Measurements from ENCODE around the gene KLF9.

Gene KLF9

GRCh38 chr9:70449461-70449860 is 35.0 kb upstream of the KLF9 start:
- Histone ChIP-seq H2AFZ (ENCODE audit: low read depth, low read length) (no peak overlapping the region), H3K4me1 (ENCODE audit: low read length) (peaks cover 5% of the 10 kb centered on the region; the same call in 1 of the 2 replicates), H3K9ac (ENCODE audit: low read length) (no peak overlapping the region), H3K4me3 (ENCODE audit: low read length) (no peak overlapping the region), H3K79me2 (ENCODE audit: low read length) (no peaks in the 10 kb centered on the region), H3K27me3 (ENCODE audit: low read depth, low read length) (peaks cover 9% of the 10 kb centered on the region; the same call in 1 of the 2 replicates), H3K27ac (ENCODE audit: low read length) (no peak overlapping the region), H3K9me3 (ENCODE audit: insufficient read depth, low read length) (no peaks in the 10 kb centered on the region), H3K4me2 (ENCODE audit: low read length) (no peak overlapping the region), H3K36me3 (replicated peaks; ENCODE audit: low read depth, low read length) (no peaks in the 10 kb centered on the region), H4K20me1 (ENCODE audit: insufficient read depth, low read length) (no peaks in the 10 kb centered on the region)
- no peak for TF ChIP-seq EZH2phosphoT487 (IDR thresholded peaks at IDR 0.05; ENCODE audit: low read depth)
- TF ChIP-seq CTCF (IDR thresholded peaks at IDR 0.05; ENCODE audit: low read depth, low read length), result no peak

GRCh38 chr9:70448919-70449318 is 34.5 kb upstream of the KLF9 start:
- H3K27me3 ChIP-seq (ENCODE audit: low read depth, low read length), result peaks cover 9% of the 10 kb centered on the region; the same call in 1 of the 2 replicates
- no peak overlapping the region for H3K27ac ChIP-seq (ENCODE audit: low read length)
- no peak overlapping the region for H2AFZ ChIP-seq (ENCODE audit: low read depth, low read length)
- no peak overlapping the region for H3K9ac ChIP-seq (ENCODE audit: low read length)
- TF ChIP-seq CTCF (IDR thresholded peaks at IDR 0.05; ENCODE audit: low read depth, low read length) (no peak), EZH2phosphoT487 (IDR thresholded peaks at IDR 0.05; ENCODE audit: low read depth) (no peak)
- no peak overlapping the region for H3K4me3 ChIP-seq (ENCODE audit: low read length)
- H4K20me1 ChIP-seq (ENCODE audit: insufficient read depth, low read length), result no peaks in the 10 kb centered on the region
- H3K4me2 ChIP-seq (ENCODE audit: low read length), result no peak overlapping the region
- H3K4me1 ChIP-seq (ENCODE audit: low read length), result peaks cover 5% of the 10 kb centered on the region; the same call in 1 of the 2 replicates
- no peaks in the 10 kb centered on the region for H3K9me3 ChIP-seq (ENCODE audit: insufficient read depth, low read length)
- no peaks in the 10 kb centered on the region for H3K36me3 ChIP-seq (replicated peaks; ENCODE audit: low read depth, low read length)
- no peaks in the 10 kb centered on the region for H3K79me2 ChIP-seq (ENCODE audit: low read length)

- no peak overlapping the region for H3K27ac ChIP-seq (ENCODE audit: low read length)
- no peaks in the 10 kb centered on the region for H4K20me1 ChIP-seq (ENCODE audit: insufficient read depth, low read length)
- H3K4me2 ChIP-seq (ENCODE audit: low read length), result no peak overlapping the region
- peaks cover 5% of the 10 kb centered on the region; the same call in 1 of the 2 replicates for H3K4me1 ChIP-seq (ENCODE audit: low read length)
- H3K79me2 ChIP-seq (ENCODE audit: low read length), result no peaks in the 10 kb centered on the region
- no peak overlapping the region for H3K4me3 ChIP-seq (ENCODE audit: low read length)
- no peaks in the 10 kb centered on the region for H3K36me3 ChIP-seq (replicated peaks; ENCODE audit: low read depth, low read length)
- TF ChIP-seq EZH2phosphoT487 (IDR thresholded peaks at IDR 0.05; ENCODE audit: low read depth) (no peak), CTCF (IDR thresholded peaks at IDR 0.05; ENCODE audit: low read depth, low read length) (no peak)
- H3K9me3 ChIP-seq (ENCODE audit: insufficient read depth, low read length), result no peaks in the 10 kb centered on the region
- peaks cover 6% of the 10 kb centered on the region; the same call in 1 of the 2 replicates for H3K27me3 ChIP-seq (ENCODE audit: low read depth, low read length)
- H2AFZ ChIP-seq (ENCODE audit: low read depth, low read length), result no peak overlapping the region
- no peak overlapping the region for H3K9ac ChIP-seq (ENCODE audit: low read length)
Measured at GRCh38 chr9:70444904-70445303, 30.4 kb upstream of the KLF9 start.

- Histone ChIP-seq H3K27me3 (ENCODE audit: low read depth, low read length) (no peaks in the 10 kb centered on the region), H4K20me1 (ENCODE audit: insufficient read depth, low read length) (no peaks in the 10 kb centered on the region), H3K4me2 (ENCODE audit: low read length) (no peak overlapping the region), H3K27ac (ENCODE audit: low read length) (no peak overlapping the region), H3K9ac (ENCODE audit: low read length) (no peak overlapping the region), H2AFZ (ENCODE audit: low read depth, low read length) (no peak overlapping the region), H3K4me3 (ENCODE audit: low read length) (no peak overlapping the region), H3K36me3 (replicated peaks; ENCODE audit: low read depth, low read length) (no peaks in the 10 kb centered on the region), H3K4me1 (ENCODE audit: low read length) (no peaks in the 10 kb centered on the region), H3K9me3 (ENCODE audit: insufficient read depth, low read length) (no peaks in the 10 kb centered on the region), H3K79me2 (ENCODE audit: low read length) (no peaks in the 10 kb centered on the region)
- no peak for TF ChIP-seq CTCF (IDR thresholded peaks at IDR 0.05; ENCODE audit: low read depth, low read length)
- TF ChIP-seq EZH2phosphoT487 (IDR thresholded peaks at IDR 0.05; ENCODE audit: low read depth), result no peak
Measured at GRCh38 chr9:70442328-70442848, 27.9 kb upstream of the KLF9 start.

Data from OCI-LY3 (cell line).